ENCODE results near the gene OTOP3.

GRCh38 chr17:74892974-74893911 is 42.5 kb upstream of the OTOP3 start, which contains the start of gene FADS6:
- TF ChIP-seq, protein P1, sequence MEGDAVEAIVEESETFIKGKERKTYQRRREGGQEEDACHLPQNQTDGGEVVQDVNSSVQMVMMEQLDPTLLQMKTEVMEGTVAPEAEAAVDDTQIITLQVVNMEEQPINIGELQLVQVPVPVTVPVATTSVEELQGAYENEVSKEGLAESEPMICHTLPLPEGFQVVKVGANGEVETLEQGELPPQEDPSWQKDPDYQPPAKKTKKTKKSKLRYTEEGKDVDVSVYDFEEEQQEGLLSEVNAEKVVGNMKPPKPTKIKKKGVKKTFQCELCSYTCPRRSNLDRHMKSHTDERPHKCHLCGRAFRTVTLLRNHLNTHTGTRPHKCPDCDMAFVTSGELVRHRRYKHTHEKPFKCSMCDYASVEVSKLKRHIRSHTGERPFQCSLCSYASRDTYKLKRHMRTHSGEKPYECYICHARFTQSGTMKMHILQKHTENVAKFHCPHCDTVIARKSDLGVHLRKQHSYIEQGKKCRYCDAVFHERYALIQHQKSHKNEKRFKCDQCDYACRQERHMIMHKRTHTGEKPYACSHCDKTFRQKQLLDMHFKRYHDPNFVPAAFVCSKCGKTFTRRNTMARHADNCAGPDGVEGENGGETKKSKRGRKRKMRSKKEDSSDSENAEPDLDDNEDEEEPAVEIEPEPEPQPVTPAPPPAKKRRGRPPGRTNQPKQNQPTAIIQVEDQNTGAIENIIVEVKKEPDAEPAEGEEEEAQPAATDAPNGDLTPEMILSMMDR (conservative IDR thresholded peaks at IDR 0.05; ENCODE audit: low read depth in 2 of 2): no peak
- TF ChIP-seq EZH2 (IDR thresholded peaks at IDR 0.05; ENCODE audit: low read depth, unreplicated experiment) (no peak), REST (IDR thresholded peaks at IDR 0.05; ENCODE audit: unreplicated experiment) (no peak), JUNB (IDR thresholded peaks at IDR 0.05; ENCODE audit: unreplicated experiment) (no peak), ETS1 (IDR thresholded peaks at IDR 0.05) (no peak), POLR2AphosphoS5 (IDR thresholded peaks at IDR 0.05; ENCODE audit: low read depth) (no peak), STAT1 (IDR thresholded peaks at IDR 0.05; ENCODE audit: unreplicated experiment) (no peak)

Measured in GM23338 (cell line).